SU-DHL-6 (cell line): Measurements from ENCODE around the gene SIAE.

Source experiments
- EZH2phosphoT487 ChIP-seq: fragments of 200-600 bp; sonication (generic), shearing (Covaris generic); conservative IDR thresholded peaks from 2 replicates; pipeline ENCODE4 v1.6.1; 2018; ENCODE audit warnings: mild to moderate bottlenecking, antibody characterized with exemption, low read length, moderate library complexity, mixed read lengths
- TF ChIP-seq, protein P1 (sequence below): fragments of 200-600 bp; sonication (generic); IDR thresholded peaks from one replicate; pipeline ENCODE4 v1.5.1; 2017; ENCODE audit warnings: antibody characterized with exemption, mild to moderate bottlenecking, low read length, moderate library complexity; ENCODE audit not compliant: insufficient read depth, poor library complexity, severe bottlenecking

GRCh38 chr11:124644426-124645280 is 28.9 kb downstream of the SIAE start:
- TF ChIP-seq, protein P1, sequence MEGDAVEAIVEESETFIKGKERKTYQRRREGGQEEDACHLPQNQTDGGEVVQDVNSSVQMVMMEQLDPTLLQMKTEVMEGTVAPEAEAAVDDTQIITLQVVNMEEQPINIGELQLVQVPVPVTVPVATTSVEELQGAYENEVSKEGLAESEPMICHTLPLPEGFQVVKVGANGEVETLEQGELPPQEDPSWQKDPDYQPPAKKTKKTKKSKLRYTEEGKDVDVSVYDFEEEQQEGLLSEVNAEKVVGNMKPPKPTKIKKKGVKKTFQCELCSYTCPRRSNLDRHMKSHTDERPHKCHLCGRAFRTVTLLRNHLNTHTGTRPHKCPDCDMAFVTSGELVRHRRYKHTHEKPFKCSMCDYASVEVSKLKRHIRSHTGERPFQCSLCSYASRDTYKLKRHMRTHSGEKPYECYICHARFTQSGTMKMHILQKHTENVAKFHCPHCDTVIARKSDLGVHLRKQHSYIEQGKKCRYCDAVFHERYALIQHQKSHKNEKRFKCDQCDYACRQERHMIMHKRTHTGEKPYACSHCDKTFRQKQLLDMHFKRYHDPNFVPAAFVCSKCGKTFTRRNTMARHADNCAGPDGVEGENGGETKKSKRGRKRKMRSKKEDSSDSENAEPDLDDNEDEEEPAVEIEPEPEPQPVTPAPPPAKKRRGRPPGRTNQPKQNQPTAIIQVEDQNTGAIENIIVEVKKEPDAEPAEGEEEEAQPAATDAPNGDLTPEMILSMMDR, result peak; percentile 65
- no peak for TF ChIP-seq EZH2phosphoT487
